Activated CD8-positive, alpha-beta T cell treated with anti-CD3 and anti-CD28 coated beads, Interleukin-2, amount 10 ng/mL, durations not matched to agents 7 days and 5 days (primary cell): ENCODE results near the gene ATG2A. TPM values are rescaled to one million over a fixed set of nuclear protein-coding genes. Genes with fewer than 3 reads are reported as not detected.
"Not testable (repeated sequence)": the region's sequence is repeated elsewhere in the genome, so short reads cannot be mapped to it uniquely, and the experiment has no call there.

Source experiments
- ATAC-seq: fragments of 150-1000 bp; cut with Tn5 transposase; one replicate; pipeline ENCODE4 v1.10.0; 2021; ENCODE audit warnings: moderate library complexity
- CTCF ChIA-PET: fragments of 350-600 bp; sonication (Branson Sonifier 250); formaldehyde crosslinking; loops from one replicate; lab custom pipeline; 2021; ENCODE audit warnings: antibody characterized with exemption; lab: Charles Lee
- POLR2A ChIA-PET: fragments of 350-600 bp; sonication (Branson Sonifier 250); formaldehyde crosslinking; loops from one replicate; lab custom pipeline; 2021; ENCODE audit warnings: antibody characterized with exemption; lab: Charles Lee
- DNase-seq: peaks from one replicate; pipeline ENCODE4 v3.0.0-alpha.2; 2020
- H3K27ac Mint-ChIP-seq: one replicate; pipeline ENCODE4 v1.8.0; 2021; ENCODE audit warnings: mild to moderate bottlenecking, mixed read lengths
- H3K27me3 Mint-ChIP-seq: one replicate; pipeline ENCODE4 v1.8.0; 2021; ENCODE audit warnings: low read depth, mixed read lengths
- H3K36me3 Mint-ChIP-seq: one replicate; pipeline ENCODE4 v1.8.0; 2021; ENCODE audit warnings: low read depth, mixed read lengths
- H3K4me1 Mint-ChIP-seq: one replicate; pipeline ENCODE4 v1.8.0; 2021; ENCODE audit warnings: low read depth, mixed read lengths
- H3K4me3 Mint-ChIP-seq: one replicate; pipeline ENCODE4 v1.8.0; 2021; ENCODE audit warnings: mild to moderate bottlenecking, mixed read lengths
- H3K9me3 Mint-ChIP-seq: one replicate; pipeline ENCODE4 v1.8.0; 2022; ENCODE audit warnings: mixed read lengths; ENCODE audit not compliant: insufficient read depth
- total RNA-seq, 2 experiments: library from RNA; stranded (reverse); gene quantifications; one replicate each; pipeline ENCODE4 v1.2.3, GENCODE V29; 2021

ATG2A gene
- total RNA-seq, 2 experiments from 2014 or later: 20.6 to 23.1 TPM

DNA sequence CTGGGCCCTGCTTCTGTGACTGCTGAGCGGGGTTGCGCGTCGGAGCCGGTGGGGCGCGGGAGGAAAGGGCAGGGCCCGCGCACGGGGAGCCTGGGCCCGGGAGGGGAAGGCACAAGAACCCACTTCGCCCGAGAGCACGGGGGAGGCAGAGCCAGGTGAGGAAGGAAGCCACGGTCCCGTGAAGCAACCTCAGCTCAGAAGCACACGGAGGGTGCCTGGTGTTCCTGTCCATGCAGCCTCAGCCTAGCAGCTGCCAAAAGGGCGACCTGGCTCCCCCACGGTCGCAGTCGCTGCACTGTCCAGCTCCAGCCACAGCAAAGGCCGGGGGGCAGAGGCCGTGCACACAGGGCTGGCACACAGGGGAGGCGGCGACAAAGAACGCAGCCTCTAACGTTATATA is 63.3 kb downstream of the ATG2A start:
- H3K27ac Mint-ChIP-seq: peak overlapping the region; percentile 86
- H3K4me1 Mint-ChIP-seq: peaks cover 90% of the 10 kb centered on the region
- ChIA-PET POLR2A (interaction anchor here (0.7 to 27.1 kb wide), 4 partner anchors 7 to 34 kb away, joined by 3 to 469 read pairs (median 60); partner anchors contain the start of gene EHD1), CTCF (interaction anchor here (0.9 to 20.9 kb wide), 4 partner anchors 9 to 40 kb away, joined by 4 to 491 read pairs (median 314); partner anchors contain the start of gene EHD1)
- H3K9me3 Mint-ChIP-seq: no peaks in the 10 kb centered on the region
- no peaks in the 10 kb centered on the region for H3K27me3 Mint-ChIP-seq
- H3K36me3 Mint-ChIP-seq: peaks cover 61% of the 10 kb centered on the region
- ATAC-seq (peak; percentile 9), DNase-seq (no peak)
- peak overlapping the region; percentile 34 for H3K4me3 Mint-ChIP-seq

DNA sequence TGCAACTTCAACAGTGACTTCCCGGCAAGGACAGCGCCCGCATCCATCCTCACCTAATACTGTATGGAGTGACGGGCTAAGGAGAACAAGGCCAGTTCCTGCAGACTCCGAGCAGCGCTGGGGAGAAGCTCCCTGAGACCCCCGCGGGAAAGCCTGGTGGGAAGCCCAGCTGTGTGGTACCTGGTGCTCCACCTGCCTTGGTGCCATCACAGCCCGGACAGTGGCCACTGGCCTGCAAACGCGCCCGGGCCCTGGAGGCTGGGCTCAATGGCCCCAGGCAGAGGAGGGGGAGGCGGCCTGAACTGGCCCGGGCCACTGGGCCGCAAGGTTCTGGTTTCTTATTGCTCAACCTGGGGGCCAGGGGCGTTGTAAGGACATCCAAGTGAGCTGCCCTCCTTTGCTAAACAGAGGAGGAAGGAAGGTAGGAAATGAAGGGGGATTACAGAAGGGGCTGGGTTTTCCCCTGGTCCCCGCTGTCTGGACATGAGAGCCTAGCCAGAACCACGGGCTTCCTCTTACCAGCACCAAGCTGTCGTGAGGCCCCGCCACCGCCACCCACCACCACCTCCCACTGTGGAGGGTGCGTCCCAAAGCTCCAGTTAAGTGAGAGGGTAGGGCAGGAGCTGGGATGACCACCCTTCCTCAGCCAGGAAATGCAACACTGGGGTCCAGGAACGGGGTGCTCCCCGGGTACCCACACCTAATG is 64.1 kb downstream of the ATG2A start:
- Mint-ChIP-seq H3K36me3 (peaks cover 56% of the 10 kb centered on the region), H3K4me3 (peak overlapping the region; percentile 34), H3K27me3 (no peaks in the 10 kb centered on the region), H3K9me3 (no peaks in the 10 kb centered on the region), H3K27ac (peak overlapping the region; percentile 86), H3K4me1 (peaks cover 92% of the 10 kb centered on the region)
- ATAC-seq: no peak
- no peak for DNase-seq
- CTCF ChIA-PET: interaction anchor here (0.9 to 20.9 kb wide), 4 partner anchors 9 to 41 kb away, joined by 4 to 491 read pairs (median 314); partner anchors contain the start of gene EHD1
- POLR2A ChIA-PET: interaction anchor here (0.7 to 27.1 kb wide), 5 partner anchors 8 to 38 kb away, joined by 3 to 469 read pairs (median 11); partner anchors contain the start of gene EHD1

DNA sequence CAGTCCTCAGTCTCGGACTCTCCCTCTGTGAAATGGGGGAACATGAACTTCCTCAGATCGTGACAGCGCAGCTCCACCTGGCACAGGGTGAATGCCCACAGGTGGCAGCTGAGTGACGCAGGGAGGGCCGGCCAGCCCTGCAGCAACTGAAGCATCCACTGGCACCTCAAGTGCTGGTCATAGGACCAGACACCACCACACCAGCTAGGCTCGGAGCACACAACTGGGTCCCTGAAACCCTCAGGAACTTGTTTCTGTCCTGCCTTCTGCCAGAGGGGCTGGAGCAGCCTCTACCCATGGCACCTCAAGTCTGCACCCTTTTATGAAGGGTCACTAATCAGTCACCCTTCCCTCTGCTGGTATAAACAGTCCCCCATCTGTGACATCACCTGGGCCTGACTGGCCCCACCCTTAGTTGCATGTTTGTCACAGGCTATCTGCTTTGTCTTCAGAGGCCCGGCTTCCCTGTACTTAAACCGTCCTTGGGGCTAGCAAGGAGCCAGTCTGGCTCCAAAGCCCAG is 65.1 kb downstream of the ATG2A start:
- DNase-seq (no peak), ATAC-seq (no peak)
- POLR2A ChIA-PET: interaction anchor here (9.3 to 27.1 kb wide), 2 partner anchors 9 to 27 kb away, joined by 109 to 469 read pairs; partner anchors contain the start of gene EHD1
- Mint-ChIP-seq H3K27me3 (no peaks in the 10 kb centered on the region), H3K4me3 (peak overlapping the region; percentile 48), H3K9me3 (no peaks in the 10 kb centered on the region), H3K27ac (peak overlapping the region; percentile 86), H3K4me1 (peaks cover 95% of the 10 kb centered on the region), H3K36me3 (peaks cover 50% of the 10 kb centered on the region)
- CTCF ChIA-PET: interaction anchor here (0.8 to 20.9 kb wide), 6 partner anchors 11 to 478 kb away, joined by 3 to 491 read pairs (median 158); partner anchors contain the start of genes ARL2, EHD1 and ZNHIT2

DNA sequence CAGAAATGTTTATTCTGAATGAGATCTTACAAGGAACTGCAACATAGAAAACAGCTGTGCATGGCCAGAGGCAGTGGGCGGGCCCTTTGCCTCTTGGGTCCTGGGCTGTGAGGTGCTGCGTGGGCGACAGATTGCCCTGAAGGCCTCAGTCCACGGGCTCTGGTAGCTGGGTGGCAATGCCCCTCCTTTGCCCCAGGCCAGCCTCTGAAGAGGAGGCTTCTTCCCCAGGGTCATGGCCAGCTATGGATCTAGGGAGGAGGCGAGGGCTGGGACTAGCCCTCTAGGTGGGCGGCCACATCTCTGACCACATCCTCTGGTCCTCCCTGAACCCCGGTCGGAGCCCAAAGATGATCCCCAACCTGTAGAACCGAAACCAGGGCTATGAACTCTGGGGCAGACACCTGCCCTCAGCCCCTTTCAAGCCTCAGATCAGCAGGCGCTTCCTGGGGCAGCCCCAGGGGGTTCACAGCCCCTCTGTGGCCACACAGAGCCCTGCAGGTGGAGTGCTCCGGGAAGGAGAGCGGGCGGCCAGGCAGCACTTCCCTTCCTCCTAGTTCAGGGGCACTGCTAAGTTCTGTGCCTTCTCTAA is 65.9 kb downstream of the ATG2A start:
- no peaks in the 10 kb centered on the region for H3K27me3 Mint-ChIP-seq
- ChIA-PET POLR2A (interaction anchor here (0.6 to 27.1 kb wide), 5 partner anchors 10 to 65 kb away, joined by 3 to 469 read pairs (median 4); partner anchors contain the start of gene EHD1), CTCF (interaction anchor here (1.1 to 20.9 kb wide), 5 partner anchors 12 to 479 kb away, joined by 3 to 491 read pairs (median 306); partner anchors contain the start of genes ARL2 and EHD1)
- H3K4me1 Mint-ChIP-seq: peaks cover 88% of the 10 kb centered on the region
- DNase-seq (peak; percentile 70), ATAC-seq (peak; percentile 45)
- peaks cover 42% of the 10 kb centered on the region for H3K36me3 Mint-ChIP-seq
- H3K9me3 Mint-ChIP-seq: no peaks in the 10 kb centered on the region
- peak overlapping the region; percentile 86 for H3K27ac Mint-ChIP-seq
- H3K4me3 Mint-ChIP-seq: peak overlapping the region; percentile 48

DNA sequence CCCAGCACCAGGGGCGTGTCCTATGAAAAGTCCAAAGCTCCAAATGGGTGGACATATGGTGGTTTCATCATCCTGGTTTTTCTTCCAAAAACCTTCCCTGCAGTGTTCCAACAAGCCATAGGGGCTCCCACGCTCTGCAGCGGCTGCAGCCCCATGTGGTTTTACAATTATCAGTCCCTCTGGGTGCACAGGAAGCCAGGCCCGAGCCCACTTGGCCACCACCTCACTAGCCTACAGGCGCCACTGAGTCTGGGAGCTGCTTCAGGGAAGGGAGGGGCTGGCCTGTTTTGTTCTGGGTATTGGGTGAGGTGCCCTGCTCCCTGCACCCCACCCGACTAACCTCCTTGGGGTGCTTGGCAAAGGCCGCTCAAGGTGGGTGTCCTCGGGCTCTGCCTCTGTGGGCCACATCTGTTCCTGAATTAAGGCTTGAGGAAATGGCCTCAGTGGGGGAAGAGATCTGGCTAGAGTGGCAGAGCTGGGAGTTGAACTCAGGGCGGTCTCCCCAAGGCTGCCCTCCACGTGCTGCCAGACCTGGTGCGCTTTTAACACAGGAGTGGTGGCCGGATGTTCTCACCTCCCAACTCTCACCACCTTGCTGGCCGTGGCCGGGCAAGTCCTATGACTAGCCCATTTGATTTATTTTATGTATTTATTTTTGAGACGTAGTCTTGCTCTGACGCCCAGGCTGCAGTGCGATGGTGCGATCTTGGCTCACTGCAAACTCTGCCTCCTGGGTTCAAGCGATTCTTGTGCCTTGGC is 67.2 kb downstream of the ATG2A start:
- Mint-ChIP-seq H3K9me3 (no peaks in the 10 kb centered on the region), H3K4me1 (peaks cover 82% of the 10 kb centered on the region), H3K4me3 (no peak overlapping the region), H3K27me3 (no peaks in the 10 kb centered on the region), H3K36me3 (peaks cover 30% of the 10 kb centered on the region), H3K27ac (peak overlapping the region; percentile 51)
- POLR2A ChIA-PET: interaction anchor here (0.7 to 27.1 kb wide), 8 partner anchors 11 to 268 kb away, joined by 3 to 469 read pairs (median 8); partner anchors contain the start of genes EHD1 and ZNHIT2
- CTCF ChIA-PET: interaction anchor here (0.7 to 20.9 kb wide), 11 partner anchors 13 to 1193 kb away, joined by 3 to 491 read pairs (median 14); partner anchors contain the start of genes ARL2, EHD1, RASGRP2 and TM7SF2
- DNase-seq: no peak
- no peak for ATAC-seq

DNA sequence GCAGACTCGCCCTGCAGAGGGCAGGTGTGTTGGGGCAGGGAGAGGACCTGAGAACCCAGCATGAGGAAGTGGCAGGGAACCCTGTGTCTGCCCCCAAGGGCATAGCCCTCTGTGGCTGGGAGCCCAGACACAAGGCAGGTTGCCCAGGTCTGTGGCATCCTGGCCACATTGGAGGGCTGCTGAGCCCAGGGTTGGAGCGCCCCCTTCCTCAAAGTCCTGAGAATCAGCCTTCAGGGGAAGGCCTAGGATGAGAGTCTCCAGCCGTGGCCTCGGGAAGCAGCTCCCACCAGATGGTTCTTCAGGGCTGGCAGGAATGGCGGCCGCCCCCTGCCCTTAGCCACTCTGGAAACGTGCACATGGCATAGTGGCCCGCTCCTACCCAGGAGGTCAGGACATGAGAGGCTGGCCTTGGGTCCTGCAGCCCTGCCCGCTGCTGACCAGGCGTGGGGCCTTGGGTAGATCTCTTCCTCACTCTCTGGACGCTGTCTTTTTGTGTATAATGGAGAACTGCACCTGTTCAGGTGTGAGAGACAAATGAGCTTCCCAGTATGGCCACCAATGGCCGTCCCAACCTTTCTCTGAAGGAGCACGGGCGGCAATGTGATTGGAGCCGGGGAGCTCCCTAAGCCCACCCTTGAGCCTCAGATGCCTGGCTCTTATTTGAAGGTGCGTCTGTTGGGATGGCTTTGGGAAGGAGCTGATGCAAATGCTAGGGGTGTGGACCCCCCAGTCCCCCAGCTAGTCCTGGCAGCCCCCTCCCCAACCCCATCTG is 68.0 kb downstream of the ATG2A start:
- Mint-ChIP-seq H3K36me3 (peaks cover 23% of the 10 kb centered on the region), H3K4me1 (peaks cover 75% of the 10 kb centered on the region), H3K27ac (peak overlapping the region; percentile 76), H3K4me3 (no peak overlapping the region), H3K27me3 (no peaks in the 10 kb centered on the region), H3K9me3 (no peaks in the 10 kb centered on the region)
- DNase-seq: no peak
- ChIA-PET CTCF (interaction anchor here (0.7 to 20.9 kb wide), 25 partner anchors 14 to 1194 kb away, joined by 3 to 491 read pairs (median 4); partner anchors contain the start of genes ARL2, EHD1, FAU and MRPL49), POLR2A (interaction anchor here (0.5 to 27.1 kb wide), 10 partner anchors 12 to 576 kb away, joined by 3 to 469 read pairs (median 4); partner anchors contain the start of genes EHD1 and ZNHIT2)
- ATAC-seq: no peak

DNA sequence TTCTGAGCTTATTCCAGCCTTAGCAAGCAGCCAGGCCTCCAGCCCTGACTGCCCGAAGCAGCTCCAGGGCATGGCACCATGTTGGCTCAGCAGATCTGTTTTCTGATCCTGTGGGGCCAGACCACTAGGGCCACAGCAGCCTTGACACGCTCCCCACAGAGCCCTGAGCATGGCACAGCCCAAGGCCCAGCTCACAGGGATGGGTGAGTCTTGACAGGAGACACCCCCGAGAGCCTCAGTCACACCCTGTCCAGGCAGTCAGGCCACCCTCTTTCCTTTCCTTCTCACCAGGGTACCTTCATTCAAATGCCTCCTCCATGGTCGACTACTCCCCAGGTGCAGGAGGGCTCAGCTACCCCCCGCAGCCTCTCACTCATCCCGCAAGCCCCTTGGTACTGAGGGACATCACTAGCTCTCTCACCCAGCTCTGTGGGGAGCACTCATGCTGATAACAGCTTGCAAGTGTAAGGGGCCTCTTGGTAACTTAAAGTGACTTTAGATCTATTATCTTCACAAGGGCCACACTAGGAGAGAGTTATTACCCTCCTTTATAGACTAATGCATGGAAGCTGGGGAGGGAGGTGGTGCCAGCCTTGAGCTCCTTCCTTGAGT is 68.7 kb downstream of the ATG2A start:
- no peak for ATAC-seq
- DNase-seq: no peak
- Mint-ChIP-seq H3K36me3 (peaks cover 17% of the 10 kb centered on the region), H3K27ac (peak overlapping the region; percentile 76), H3K4me1 (peaks cover 73% of the 10 kb centered on the region), H3K9me3 (no peaks in the 10 kb centered on the region), H3K27me3 (no peaks in the 10 kb centered on the region), H3K4me3 (no peak overlapping the region)
- ChIA-PET POLR2A (interaction anchor here (0.5 to 27.1 kb wide), 9 partner anchors 13 to 577 kb away, joined by 3 to 469 read pairs (median 4); partner anchors contain the start of gene EHD1), CTCF (interaction anchor here (0.9 to 20.9 kb wide), 30 partner anchors 13 to 482 kb away, joined by 3 to 491 read pairs (median 5); partner anchors contain the start of genes ARL2, EHD1, FAU and MEN1)

DNA sequence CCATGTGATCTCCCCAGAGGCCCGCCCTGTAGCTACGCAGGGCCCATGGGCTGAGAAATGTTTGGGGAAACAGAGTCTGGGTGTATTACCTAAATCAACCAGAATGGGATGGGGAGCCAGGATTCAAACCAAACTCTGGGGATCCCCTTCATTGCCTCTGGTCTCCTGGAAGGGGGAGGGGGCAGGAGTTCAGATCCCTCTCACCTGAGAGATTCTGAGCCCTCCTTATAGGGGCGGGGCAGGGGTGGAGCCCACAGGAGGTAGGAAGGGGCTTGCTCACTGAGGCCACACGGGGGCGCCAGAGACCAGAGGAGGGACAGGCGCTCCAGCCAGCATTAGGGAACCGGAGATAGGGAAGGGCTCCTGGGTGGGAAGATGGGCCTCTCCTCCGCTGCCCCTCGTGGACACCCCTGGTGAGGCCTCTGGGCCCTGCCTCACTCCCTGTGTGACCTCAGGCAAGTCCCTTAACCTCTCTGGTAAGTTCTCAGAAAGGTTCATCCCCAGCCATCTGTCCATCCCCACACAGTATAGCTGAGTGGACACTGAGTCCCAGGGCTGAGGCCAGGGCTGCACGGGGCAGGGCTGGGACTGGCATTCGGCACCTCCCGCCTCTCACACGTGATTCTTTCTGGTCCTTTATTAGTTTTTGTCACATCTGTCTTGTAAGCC is 69.9 kb downstream of the ATG2A start:
- Mint-ChIP-seq H3K27ac (peak overlapping the region; percentile 6), H3K4me3 (no peak overlapping the region), H3K36me3 (peaks cover 6% of the 10 kb centered on the region), H3K4me1 (peaks cover 61% of the 10 kb centered on the region), H3K9me3 (no peaks in the 10 kb centered on the region), H3K27me3 (no peaks in the 10 kb centered on the region)
- DNase-seq (peak; percentile 94), ATAC-seq (peak; percentile 70)
- ChIA-PET POLR2A (interaction anchor here (1.2 to 27.1 kb wide), 5 partner anchors 14 to 47 kb away, joined by 4 to 469 read pairs (median 27); partner anchors contain the start of gene EHD1), CTCF (interaction anchor here (0.9 to 20.9 kb wide), 19 partner anchors 12 to 271 kb away, joined by 3 to 491 read pairs (median 9); partner anchors contain the start of genes ARL2, EHD1, MEN1 and RASGRP2)

DNA sequence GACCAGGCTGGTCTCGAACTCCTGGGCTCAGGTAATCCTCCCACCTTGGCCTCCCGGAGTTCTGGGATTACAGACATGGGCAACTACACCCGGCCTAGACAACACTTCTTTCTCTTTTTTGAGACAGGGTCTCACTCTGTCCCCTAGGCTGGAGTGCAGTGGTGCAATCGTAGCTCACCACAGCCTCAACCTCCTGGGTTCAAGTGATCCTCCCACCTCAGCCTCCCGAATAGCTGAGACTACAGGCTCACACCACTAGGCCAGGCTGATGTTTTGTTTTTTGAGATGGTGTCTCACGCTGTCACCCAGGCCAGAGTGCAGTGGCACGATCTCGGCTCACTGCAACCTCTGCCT is 71.3 kb downstream of the ATG2A start:
- not testable (repeated sequence) for H3K27ac Mint-ChIP-seq, H3K4me3 Mint-ChIP-seq

More for the DNA sequence above, 71.3 kb downstream of the ATG2A start:
- H3K36me3 Mint-ChIP-seq, DNase-seq, ATAC-seq, H3K27me3 Mint-ChIP-seq, H3K9me3 Mint-ChIP-seq: not testable (repeated sequence)
- ChIA-PET CTCF (interaction anchor here (3.4 to 20.9 kb wide), 6 partner anchors 11 to 266 kb away, joined by 27 to 491 read pairs (median 170); partner anchors contain the start of genes ARL2, EHD1 and TM7SF2), POLR2A (interaction anchor here (0.9 to 27.1 kb wide), 2 partner anchors 33 to 55 kb away, joined by 3 to 469 read pairs; partner anchors contain the start of gene EHD1)
- peaks cover 47% of the 10 kb centered on the region for H3K4me1 Mint-ChIP-seq
